Tibial artery (tissue), 4 donors: Measurements from ENCODE around the gene SLC35F1.

Source experiments
- DNase-seq, 2 donors: peaks; one replicate each; pipeline ENCODE4 v3.0.0-alpha.2; 2019
- H3K27ac ChIP-seq, 2 donors: fragments of 200-600 bp; sonication (generic) in 1 of 2; 1 replicate in 1 of 2; 2 replicates in 1 of 2; pipeline ENCODE4 v1.5.1; 2018 to 2019; ENCODE audit warnings: mild to moderate bottlenecking in 1 of 2
- H3K27me3 ChIP-seq, 2 donors: fragments of 200-600 bp; sonication (generic) in 1 of 2; one replicate each; pipeline versions ENCODE4 v1.5.1 to v1.6.0; 2016 to 2019
- H3K36me3 ChIP-seq, 3 donors: fragments of 200-600 bp; sonication (generic) in 2 of 3; one replicate each; pipeline ENCODE4 v1.5.1; 2016 to 2019; ENCODE audit warnings: mild to moderate bottlenecking in 2 of 3
- H3K4me1 ChIP-seq, 4 donors: fragments of 200-600 bp; sonication (generic) in 2 of 4; 1 replicate in 3 of 4; 2 replicates in 1 of 4; pipeline ENCODE4 v1.5.1; 2016 to 2019
- H3K4me3 ChIP-seq, 2 donors: fragments of 200-600 bp; sonication (generic) in 1 of 2; 1 replicate in 1 of 2; 2 replicates in 1 of 2; pipeline ENCODE4 v1.5.1; 2018 to 2019; ENCODE audit warnings: mild to moderate bottlenecking in 2 of 2
- H3K9me3 ChIP-seq, 3 donors: fragments of 200-600 bp; sonication (generic) in 1 of 3; one replicate each; pipeline ENCODE4 v1.5.1; 2016 to 2019
- CTCF ChIP-seq, 2 experiments: fragments of 200-600 bp in 1 of 2; fragments of 450-650 bp in 1 of 2; IDR thresholded peaks; one replicate each; pipeline ENCODE4 v1.5.1; 2017 to 2019; ENCODE audit warnings: antibody characterized with exemption in 2 of 2, mild to moderate bottlenecking in 1 of 2, moderate library complexity in 1 of 2
- intact Hi-C: fragments of 100-400 bp; cut with DNase I; formaldehyde crosslinking; loops from one replicate; pipeline ENCODE4 v1.15.0; 2023; ENCODE audit warnings: low total_unique reads

The SLC35F1 gene

GRCh38 chr6:118285791-118286190 lies 378.7 kb downstream of the SLC35F1 start:
- intact Hi-C loops: loop anchor here (2.0 kb wide), 2 partner anchors 223 to 265 kb away; no protein-coding TSS in a partner anchor

GRCh38 chr6:118288355-118289124 lies 381.5 kb downstream of the SLC35F1 start:
- H3K4me1 ChIP-seq: peaks cover 0 to 71% (median 26%) of the 10 kb centered on the region in 4 donors
- peak overlapping the region; percentile 8 to 42 for H3K27ac ChIP-seq
- H3K9me3 ChIP-seq: no peaks in the 10 kb centered on the region
- no peak for DNase-seq
- no peaks in the 10 kb centered on the region for H3K27me3 ChIP-seq
- no peak overlapping the region for H3K4me3 ChIP-seq
- H3K36me3 ChIP-seq: no peaks in the 10 kb centered on the region
- peak; percentile 41 to 52 for TF ChIP-seq CTCF (IDR thresholded peaks at IDR 0.05)
- intact Hi-C loops: no loop called here

More at GRCh38 chr6:118285791-118286190, 378.7 kb downstream of the SLC35F1 start:
- H3K27me3 ChIP-seq: no peaks in the 10 kb centered on the region
- no peaks in the 10 kb centered on the region for H3K9me3 ChIP-seq
- no peak overlapping the region for H3K4me3 ChIP-seq
- H3K36me3 ChIP-seq: no peaks in the 10 kb centered on the region
- peak overlapping the region; percentile 39 to 53 for H3K27ac ChIP-seq
- DNase-seq: no peak
- TF ChIP-seq CTCF (IDR thresholded peaks at IDR 0.05): no peak
- H3K4me1 ChIP-seq: peaks cover 0 to 50% (median 22%) of the 10 kb centered on the region in 4 donors

GRCh38 chr6:118292558-118292957 lies 385.5 kb downstream of the SLC35F1 start:
- H3K27me3 ChIP-seq: no peaks in the 10 kb centered on the region
- no peaks in the 10 kb centered on the region for H3K9me3 ChIP-seq
- H3K4me3 ChIP-seq: no peak overlapping the region
- intact Hi-C loops: no loop called here
- no peaks in the 10 kb centered on the region for H3K36me3 ChIP-seq
- no peak for TF ChIP-seq CTCF (IDR thresholded peaks at IDR 0.05)
- H3K27ac ChIP-seq: peak overlapping the region; percentile 85
- H3K4me1 ChIP-seq: peaks cover 0 to 77% (median 31%) of the 10 kb centered on the region in 4 donors
- no peak for DNase-seq

- Histone ChIP-seq H3K4me3 (no peak overlapping the region), H3K9me3 (no peaks in the 10 kb centered on the region), H3K36me3 (no peaks in the 10 kb centered on the region), H3K27ac (peak overlapping the region; percentile 85), H3K4me1 (peaks cover 0 to 77% (median 34%) of the 10 kb centered on the region in 4 donors), H3K27me3 (no peaks in the 10 kb centered on the region)
- intact Hi-C loops: no loop called here
- no peak for DNase-seq
- no peak for TF ChIP-seq CTCF (IDR thresholded peaks at IDR 0.05)
Measured at GRCh38 chr6:118294906-118295305, 387.8 kb downstream of the SLC35F1 start.

- H3K4me1 ChIP-seq: peaks cover 0 to 77% (median 34%) of the 10 kb centered on the region in 4 donors
- H3K27me3 ChIP-seq: no peaks in the 10 kb centered on the region
- DNase-seq: no peak
- intact Hi-C loops: no loop called here
- H3K4me3 ChIP-seq: no peak overlapping the region
- H3K36me3 ChIP-seq: no peaks in the 10 kb centered on the region
- TF ChIP-seq CTCF (IDR thresholded peaks at IDR 0.05): no peak
- H3K27ac ChIP-seq: peak overlapping the region; percentile 85
- H3K9me3 ChIP-seq: no peaks in the 10 kb centered on the region
Measured at GRCh38 chr6:118295336-118295735, 388.3 kb downstream of the SLC35F1 start.
